Measurements from ENCODE around the gene ZMYND10.

- TF ChIP-seq EZH2 (IDR thresholded peaks at IDR 0.05; ENCODE audit: borderline replicate concordance, low read length): no peak
- no peak for TF ChIP-seq CTCF (conservative IDR thresholded peaks at IDR 0.05 in 1 of 2, IDR thresholded peaks at IDR 0.05 in 1 of 2; ENCODE audit: extremely low read depth in 1 of 2, insufficient read depth in 1 of 2, low read depth in 1 of 2, low read length in 2 of 2)
These were observed 11.9 kb upstream of the ZMYND10 start for GRCh38 chr3:50357481-50357880.
